ENCODE data around the gene AADACL2.

Gene AADACL2

DNA sequence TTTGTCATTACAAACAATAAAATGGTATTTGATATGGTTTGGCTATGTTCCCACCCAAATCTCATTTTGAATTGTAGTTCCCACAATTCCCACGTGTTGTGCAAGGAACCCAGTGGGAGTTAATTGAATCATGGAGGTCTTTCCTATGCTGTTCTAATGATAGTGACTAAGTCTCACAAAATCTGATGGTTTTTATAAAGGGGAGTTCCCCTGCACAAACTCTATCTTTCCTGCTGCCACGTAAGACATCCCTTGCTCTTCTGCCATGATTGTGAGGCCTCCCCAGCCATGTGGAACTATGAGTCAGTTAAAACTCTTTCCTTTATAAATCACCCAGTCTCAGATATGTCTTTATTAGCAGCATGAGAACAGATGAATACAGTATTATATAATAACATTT is 64.7 kb downstream of the AADACL2 start:
- DNase-seq (ENCODE audit: low read depth in 4 of 4, low spot score in 1 of 4) = no peak

DNA sequence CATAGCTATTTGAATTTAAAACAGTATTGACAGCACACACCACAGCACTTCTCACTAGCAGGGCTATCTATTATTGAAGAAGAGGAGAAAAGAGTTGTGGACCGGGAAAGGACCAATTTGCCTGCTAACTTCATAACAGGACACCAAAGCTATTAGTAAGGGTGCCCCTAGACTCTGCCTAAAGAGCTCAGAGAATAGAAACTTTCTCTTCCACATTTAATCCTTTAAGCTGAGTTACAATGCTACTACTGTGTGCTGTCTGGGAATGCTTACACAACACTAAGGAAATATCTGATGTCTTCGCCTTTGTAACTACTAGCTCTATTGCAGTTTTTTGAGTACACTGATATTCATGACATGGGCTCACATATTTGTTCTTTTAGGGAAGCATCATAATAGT is 66.7 kb downstream of the AADACL2 start:
- no peak for DNase-seq (ENCODE audit: low read depth in 4 of 4, low spot score in 1 of 4)

DNA sequence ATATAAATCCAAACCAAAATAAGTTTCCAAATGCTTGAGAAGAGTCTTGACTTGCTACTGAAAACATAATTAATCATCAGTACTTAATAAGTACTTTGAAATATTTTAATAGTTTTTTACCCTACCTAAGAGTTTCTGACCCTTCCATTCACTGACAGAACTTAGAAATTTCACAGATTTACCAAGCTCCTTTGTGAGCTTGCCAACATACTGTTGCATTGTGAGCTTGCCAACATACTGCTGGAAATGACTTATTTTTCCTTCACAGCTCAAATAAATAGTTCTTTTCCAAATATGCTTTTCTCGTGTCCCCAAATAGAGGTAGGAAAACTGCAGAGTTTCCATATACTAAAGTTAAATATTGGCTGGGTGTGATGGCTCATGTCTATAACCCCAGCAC is 70.5 kb downstream of the AADACL2 start:
- DNase-seq (ENCODE audit: low read depth in 4 of 4, low spot score in 1 of 4) = no peak

- DNase-seq (ENCODE audit: low read depth in 4 of 4, low spot score in 1 of 4) = no peak
Measured at GRCh38 chr3:151806838-151807237, 73.1 kb downstream of the AADACL2 start.

All from stimulated activated CD4-positive, alpha-beta T cell treated with anti-CD3 and anti-CD28 coated beads, Interleukin-1b, Interleukin-23, amount 100 ng/mL, for 24 hours (primary cell).